ENCODE measurements around the gene GTF3C4. TPM values are rescaled to one million over a fixed set of nuclear protein-coding genes. Genes with fewer than 3 reads are reported as not detected.

The GTF3C4 gene
- total RNA-seq, 6 donors from 2014 or later, result 6.4 to 20.9 (median 14.2) TPM

DNA sequence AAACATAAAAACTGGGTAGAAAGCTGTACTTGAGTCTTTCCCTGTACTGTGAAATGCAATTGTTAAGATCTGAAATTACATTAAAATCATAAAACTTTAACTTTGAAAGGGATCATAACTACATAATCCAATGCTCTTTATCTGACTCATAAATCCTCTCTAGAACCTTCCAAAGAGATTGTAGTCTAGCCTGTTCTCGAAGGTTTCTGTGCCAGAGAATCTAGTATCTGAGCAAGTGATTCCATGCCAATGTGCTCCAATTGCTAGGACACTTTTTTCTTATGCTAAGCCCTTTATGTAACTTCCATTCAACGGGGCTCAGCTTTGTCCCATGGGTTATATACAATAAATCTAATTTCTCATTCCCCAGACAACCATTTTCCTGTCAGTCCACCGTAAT is 21.6 kb upstream of the GTF3C4 start:
- H3K36me3 ChIP-seq, result peaks cover 34 to 81% (median 49%) of the 10 kb centered on the region in 4 donors
- H3K27me3 ChIP-seq, result no peaks in the 10 kb centered on the region
- no peaks in the 10 kb centered on the region for H3K9me3 ChIP-seq
- DNase-seq (no peak), ATAC-seq (ENCODE audit: low FRiP score in 2 of 2) (no peak)
- H3K4me1 ChIP-seq, result no peaks in the 10 kb centered on the region
- TF ChIP-seq POLR2A (IDR thresholded peaks at IDR 0.05), result no peak
- TF ChIP-seq EP300 (IDR thresholded peaks at IDR 0.05), result no peak
- no peak for TF ChIP-seq POLR2AphosphoS5 (IDR thresholded peaks at IDR 0.05)
- TF ChIP-seq, protein P1, sequence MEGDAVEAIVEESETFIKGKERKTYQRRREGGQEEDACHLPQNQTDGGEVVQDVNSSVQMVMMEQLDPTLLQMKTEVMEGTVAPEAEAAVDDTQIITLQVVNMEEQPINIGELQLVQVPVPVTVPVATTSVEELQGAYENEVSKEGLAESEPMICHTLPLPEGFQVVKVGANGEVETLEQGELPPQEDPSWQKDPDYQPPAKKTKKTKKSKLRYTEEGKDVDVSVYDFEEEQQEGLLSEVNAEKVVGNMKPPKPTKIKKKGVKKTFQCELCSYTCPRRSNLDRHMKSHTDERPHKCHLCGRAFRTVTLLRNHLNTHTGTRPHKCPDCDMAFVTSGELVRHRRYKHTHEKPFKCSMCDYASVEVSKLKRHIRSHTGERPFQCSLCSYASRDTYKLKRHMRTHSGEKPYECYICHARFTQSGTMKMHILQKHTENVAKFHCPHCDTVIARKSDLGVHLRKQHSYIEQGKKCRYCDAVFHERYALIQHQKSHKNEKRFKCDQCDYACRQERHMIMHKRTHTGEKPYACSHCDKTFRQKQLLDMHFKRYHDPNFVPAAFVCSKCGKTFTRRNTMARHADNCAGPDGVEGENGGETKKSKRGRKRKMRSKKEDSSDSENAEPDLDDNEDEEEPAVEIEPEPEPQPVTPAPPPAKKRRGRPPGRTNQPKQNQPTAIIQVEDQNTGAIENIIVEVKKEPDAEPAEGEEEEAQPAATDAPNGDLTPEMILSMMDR (IDR thresholded peaks at IDR 0.05), result no peak
- WGBS, 2 donors, result 89 to 92% methylated on average over 3 of the region's 3 CpGs
- no peak overlapping the region for H3K27ac ChIP-seq
- H3K4me3 ChIP-seq, result no peak overlapping the region

DNA sequence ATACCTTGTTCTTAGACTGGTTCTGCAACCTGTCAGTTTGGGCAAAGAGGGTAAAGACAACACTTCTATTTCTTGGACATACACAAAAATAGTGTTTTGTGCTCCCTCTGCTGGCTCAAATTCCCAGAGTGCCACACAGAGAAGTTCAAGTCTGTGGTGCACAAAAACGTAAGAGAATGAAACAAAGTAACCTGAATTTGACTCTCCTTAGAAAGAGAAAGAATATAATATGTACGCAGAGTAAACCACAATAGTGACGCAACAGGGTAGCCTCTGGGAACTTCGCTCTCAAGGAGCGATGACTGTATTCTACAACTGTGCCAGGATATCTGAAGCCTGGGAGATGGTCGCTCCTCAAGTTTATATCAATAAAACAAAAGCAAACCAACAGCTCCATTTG is 19.0 kb upstream of the GTF3C4 start:
- Histone ChIP-seq H3K4me1 (no peaks in the 10 kb centered on the region), H3K36me3 (peaks cover 16 to 66% (median 30%) of the 10 kb centered on the region in 4 donors), H3K27ac (no peak overlapping the region), H3K4me3 (no peak overlapping the region), H3K9me3 (no peaks in the 10 kb centered on the region), H3K27me3 (no peaks in the 10 kb centered on the region)
- DNase-seq (no peak), ATAC-seq (ENCODE audit: low FRiP score in 2 of 2) (no peak)
- no peak for TF ChIP-seq EP300 (IDR thresholded peaks at IDR 0.05)
- TF ChIP-seq, protein P1 (IDR thresholded peaks at IDR 0.05), result peak in 1 of 6 experiments; percentile 20
- no peak for TF ChIP-seq POLR2AphosphoS5 (IDR thresholded peaks at IDR 0.05)
- no peak for TF ChIP-seq POLR2A (IDR thresholded peaks at IDR 0.05)
- 65 to 82% methylated on average over 6 of the region's 6 CpGs for WGBS, 2 donors

DNA sequence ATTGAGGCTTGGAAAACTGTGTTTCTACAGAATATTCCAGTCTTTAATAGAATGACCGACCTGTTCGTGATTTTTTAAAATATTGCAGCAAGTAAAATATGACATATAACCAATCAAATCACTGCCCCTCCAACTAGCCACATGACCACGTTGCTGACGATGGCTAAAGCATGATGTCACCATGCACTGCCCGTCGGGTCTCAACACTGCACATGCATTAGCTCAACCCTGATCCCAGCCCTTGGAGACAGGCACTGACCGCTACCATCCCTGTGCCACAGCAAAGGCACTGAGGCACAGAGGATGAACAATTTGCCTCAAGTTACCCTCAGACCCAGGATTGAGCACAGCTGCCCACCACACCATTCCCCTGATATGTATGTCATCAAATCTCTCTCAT is 14.0 kb upstream of the GTF3C4 start:
- ATAC-seq (ENCODE audit: low FRiP score in 2 of 2) (no peak), DNase-seq (no peak)
- H3K4me1 ChIP-seq, result no peaks in the 10 kb centered on the region
- no peak overlapping the region for H3K4me3 ChIP-seq
- TF ChIP-seq EP300 (IDR thresholded peaks at IDR 0.05) (no peak), POLR2A (IDR thresholded peaks at IDR 0.05) (no peak), POLR2AphosphoS5 (IDR thresholded peaks at IDR 0.05) (no peak)
- TF ChIP-seq, protein P1 (IDR thresholded peaks at IDR 0.05), result no peak
- H3K27me3 ChIP-seq, result no peaks in the 10 kb centered on the region
- 90% methylated on average over 7 of the region's 7 CpGs for WGBS, 2 donors
- H3K27ac ChIP-seq, result no peak overlapping the region
- H3K36me3 ChIP-seq, result peaks cover 12 to 68% (median 29%) of the 10 kb centered on the region in 4 donors
- no peaks in the 10 kb centered on the region for H3K9me3 ChIP-seq

DNA sequence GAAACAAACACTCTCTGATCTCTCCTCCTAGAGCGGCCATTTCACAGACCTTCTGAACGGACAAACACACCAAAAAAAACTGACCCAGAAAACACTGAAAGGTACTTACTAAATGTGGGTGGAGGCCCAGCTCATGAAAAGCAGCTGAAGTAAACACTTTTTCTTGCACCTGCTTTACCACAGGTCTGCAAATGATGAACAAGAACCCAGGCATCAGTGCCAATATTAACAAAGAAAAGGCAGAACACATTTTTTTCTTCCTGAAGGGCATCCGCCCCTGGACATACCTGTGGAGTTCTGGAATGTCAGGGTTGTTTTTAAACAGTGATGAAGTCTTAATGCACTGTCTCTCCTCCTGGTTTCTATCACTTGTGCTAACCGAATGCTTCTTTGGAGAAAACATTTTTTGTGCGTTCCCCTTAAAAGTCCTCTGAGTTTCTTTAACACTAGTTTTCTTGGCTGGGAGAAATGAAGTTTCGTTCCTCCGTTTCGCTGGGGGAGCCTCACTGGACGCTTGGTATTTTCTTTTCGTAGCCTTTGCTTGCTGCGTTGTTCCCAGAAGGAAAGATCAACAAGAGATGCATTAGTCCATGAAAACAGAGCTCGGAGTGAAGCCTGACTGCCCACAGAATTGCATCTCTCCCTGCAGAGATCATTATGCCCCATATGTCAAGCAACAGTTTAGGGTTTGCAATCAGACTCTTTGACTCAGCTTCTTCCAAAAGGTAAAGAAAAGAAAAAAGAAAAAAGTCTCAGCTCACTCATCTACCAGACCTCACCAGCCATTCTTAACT is 7.9 kb upstream of the GTF3C4 start:
- DNase-seq (no peak), ATAC-seq (ENCODE audit: low FRiP score in 2 of 2) (peak in 1 of 2 donors; percentile 61)
- H3K4me1 ChIP-seq, result peaks cover 0 to 10% (median 0%) of the 10 kb centered on the region in 4 donors
- peak overlapping the region in 2 of 4 donors; percentile 16 to 31 for H3K27ac ChIP-seq
- H3K9me3 ChIP-seq, result no peaks in the 10 kb centered on the region
- H3K27me3 ChIP-seq, result no peaks in the 10 kb centered on the region
- TF ChIP-seq POLR2A (IDR thresholded peaks at IDR 0.05) (no peak), EP300 (IDR thresholded peaks at IDR 0.05) (no peak), POLR2AphosphoS5 (IDR thresholded peaks at IDR 0.05) (no peak)
- TF ChIP-seq, protein P1 (IDR thresholded peaks at IDR 0.05), result no peak
- peaks cover 12 to 50% (median 29%) of the 10 kb centered on the region in 4 donors for H3K36me3 ChIP-seq
- WGBS, 2 donors, result 70 to 77% methylated on average over 11 to 12 of the region's 12 CpGs
- no peak overlapping the region for H3K4me3 ChIP-seq
